ENCODE data around the gene TBC1D2. TPM values are rescaled to one million over a fixed set of nuclear protein-coding genes. Genes with fewer than 3 reads are reported as not detected.

The TBC1D2 gene
- total RNA-seq, 2 experiments from 2014 or later, result 2.7 to 5.0 TPM

GRCh38 chr9:98199388-98200033 is 55.9 kb downstream of the TBC1D2 start:
- no peak for DNase-seq
- ATAC-seq, result no peak
- H3K9me3 Mint-ChIP-seq (ENCODE audit: low read depth), result no peaks in the 10 kb centered on the region
- no peak overlapping the region for H3K4me3 Mint-ChIP-seq
- H3K4me1 Mint-ChIP-seq, result peaks cover 8% of the 10 kb centered on the region
- CTCF ChIA-PET, result interaction anchor here (1.1 kb wide), 1 partner anchor 80 kb away, joined by 3 read pairs; the partner anchor contains the start of gene TRIM14
- no peaks in the 10 kb centered on the region for H3K27me3 Mint-ChIP-seq
- no peaks in the 10 kb centered on the region for H3K36me3 Mint-ChIP-seq
- no peak overlapping the region for H3K27ac Mint-ChIP-seq

GRCh38 chr9:98195671-98196070 is 59.8 kb downstream of the TBC1D2 start:
- Mint-ChIP-seq H3K27me3 (no peaks in the 10 kb centered on the region), H3K9me3 (ENCODE audit: low read depth) (no peaks in the 10 kb centered on the region), H3K27ac (no peak overlapping the region), H3K4me3 (no peak overlapping the region), H3K4me1 (peaks cover 8% of the 10 kb centered on the region), H3K36me3 (no peaks in the 10 kb centered on the region)
- no peak for ATAC-seq
- CTCF ChIA-PET, result interaction anchor here (0.9 to 5.8 kb wide), 2 partner anchors 10 to 76 kb away, joined by 4 to 42 read pairs; partner anchors contain the start of gene TRIM14
- no peak for DNase-seq

GRCh38 chr9:98193336-98193944 is 62.0 kb downstream of the TBC1D2 start:
- no peaks in the 10 kb centered on the region for H3K9me3 Mint-ChIP-seq (ENCODE audit: low read depth)
- H3K4me1 Mint-ChIP-seq, result peaks cover 11% of the 10 kb centered on the region
- no peaks in the 10 kb centered on the region for H3K36me3 Mint-ChIP-seq
- CTCF ChIA-PET, result interaction anchor here (0.8 to 5.8 kb wide), 8 partner anchors 9 to 74 kb away, joined by 3 to 42 read pairs (median 4); partner anchors contain the start of genes TBC1D2 and TRIM14
- ATAC-seq (no peak), DNase-seq (no peak)
- H3K27me3 Mint-ChIP-seq, result no peaks in the 10 kb centered on the region
- H3K4me3 Mint-ChIP-seq, result peak overlapping the region; percentile 79
- peak overlapping the region; percentile 71 for H3K27ac Mint-ChIP-seq

- DNase-seq, result peak; percentile 80
- no peaks in the 10 kb centered on the region for H3K36me3 Mint-ChIP-seq
- CTCF ChIA-PET, result interaction anchor here (0.9 to 5.8 kb wide), 11 partner anchors 10 to 118 kb away, joined by 3 to 42 read pairs (median 4); partner anchors contain the start of genes TBC1D2 and TRIM14
- peak within 1 kb of the TSS; percentile 71 for H3K27ac Mint-ChIP-seq
- ATAC-seq, result peak; percentile 88
- H3K9me3 Mint-ChIP-seq (ENCODE audit: low read depth), result no peaks in the 10 kb centered on the region
- H3K27me3 Mint-ChIP-seq, result no peaks in the 10 kb centered on the region
- peak within 1 kb of the TSS; percentile 79 for H3K4me3 Mint-ChIP-seq
- peaks cover 11% of the 10 kb centered on the region for H3K4me1 Mint-ChIP-seq
Measured at GRCh38 chr9:98192503-98193335, 62.7 kb downstream of the TBC1D2 start, which contains the start of gene CORO2A. Gene CORO2A (minus strand): TSS chr9:98192637. CDS start chr9:98157660, 34,977 bp downstream.

- H3K4me3 Mint-ChIP-seq, result peak overlapping the region; percentile 67
Measured at GRCh38 chr9:98191671-98192502, 63.6 kb downstream of the TBC1D2 start.

GRCh38 chr9:98191181-98191608 is 64.3 kb downstream of the TBC1D2 start:
- CTCF ChIA-PET, result interaction anchor here (0.7 to 5.8 kb wide), 4 partner anchors 10 to 788 kb away, joined by 3 to 42 read pairs (median 4); partner anchors contain the start of gene TRIM14
- no peaks in the 10 kb centered on the region for H3K36me3 Mint-ChIP-seq
- no peaks in the 10 kb centered on the region for H3K27me3 Mint-ChIP-seq
- no peaks in the 10 kb centered on the region for H3K9me3 Mint-ChIP-seq (ENCODE audit: low read depth)
- peak overlapping the region; percentile 67 for H3K4me3 Mint-ChIP-seq
- no peak for DNase-seq
- ATAC-seq, result no peak
- peaks cover 11% of the 10 kb centered on the region for H3K4me1 Mint-ChIP-seq
- no peak overlapping the region for H3K27ac Mint-ChIP-seq

More at GRCh38 chr9:98191671-98192502, 63.6 kb downstream of the TBC1D2 start:
- Mint-ChIP-seq H3K27me3 (no peaks in the 10 kb centered on the region), H3K27ac (peak overlapping the region; percentile 28), H3K9me3 (ENCODE audit: low read depth) (no peaks in the 10 kb centered on the region), H3K36me3 (no peaks in the 10 kb centered on the region), H3K4me1 (peaks cover 11% of the 10 kb centered on the region)
- CTCF ChIA-PET, result interaction anchor here (0.7 to 5.8 kb wide), 8 partner anchors 11 to 789 kb away, joined by 3 to 42 read pairs (median 4); partner anchors contain the start of genes TBC1D2 and TRIM14
- DNase-seq (peak; percentile 53), ATAC-seq (peak; percentile 38)

GRCh38 chr9:98190757-98191105 is 64.7 kb downstream of the TBC1D2 start:
- H3K9me3 Mint-ChIP-seq (ENCODE audit: low read depth), result no peaks in the 10 kb centered on the region
- ATAC-seq, result no peak
- H3K4me3 Mint-ChIP-seq, result no peak overlapping the region
- H3K27ac Mint-ChIP-seq, result no peak overlapping the region
- DNase-seq, result no peak
- CTCF ChIA-PET, result interaction anchor here (1.2 to 5.8 kb wide), 2 partner anchors 10 to 71 kb away, joined by 3 to 42 read pairs; partner anchors contain the start of gene TRIM14
- peaks cover 11% of the 10 kb centered on the region for H3K4me1 Mint-ChIP-seq
- no peaks in the 10 kb centered on the region for H3K27me3 Mint-ChIP-seq
- no peaks in the 10 kb centered on the region for H3K36me3 Mint-ChIP-seq

- Mint-ChIP-seq H3K27me3 (no peaks in the 10 kb centered on the region), H3K4me3 (no peak overlapping the region), H3K27ac (no peak overlapping the region), H3K9me3 (ENCODE audit: low read depth) (no peaks in the 10 kb centered on the region), H3K4me1 (peaks cover 11% of the 10 kb centered on the region), H3K36me3 (no peaks in the 10 kb centered on the region)
- no peak for DNase-seq
- ATAC-seq, result no peak
- CTCF ChIA-PET, result interaction anchor here (0.8 to 1.5 kb wide), 3 partner anchors 15 to 265 kb away, joined by 3 read pairs; no protein-coding TSS in a partner anchor
Measured at GRCh38 chr9:98189412-98189811, 66.0 kb downstream of the TBC1D2 start.

GRCh38 chr9:98187926-98188325 is 67.5 kb downstream of the TBC1D2 start:
- ATAC-seq (no peak), DNase-seq (no peak)
- Mint-ChIP-seq H3K4me1 (peaks cover 6% of the 10 kb centered on the region), H3K36me3 (no peaks in the 10 kb centered on the region), H3K9me3 (ENCODE audit: low read depth) (no peaks in the 10 kb centered on the region), H3K27me3 (no peaks in the 10 kb centered on the region), H3K27ac (no peak overlapping the region), H3K4me3 (no peak overlapping the region)
- CTCF ChIA-PET, result interaction anchor here (0.8 to 1.6 kb wide), 2 partner anchors 70 to 76 kb away, joined by 3 to 4 read pairs; no protein-coding TSS in a partner anchor

GRCh38 chr9:98186236-98186635 is 69.2 kb downstream of the TBC1D2 start:
- ATAC-seq, result no peak
- Mint-ChIP-seq H3K4me3 (no peak overlapping the region), H3K27me3 (no peaks in the 10 kb centered on the region), H3K36me3 (no peaks in the 10 kb centered on the region), H3K4me1 (peaks cover 6% of the 10 kb centered on the region), H3K9me3 (ENCODE audit: low read depth) (no peaks in the 10 kb centered on the region), H3K27ac (no peak overlapping the region)
- CTCF ChIA-PET, result no interaction called here
- no peak for DNase-seq

- DNase-seq, result no peak
- Mint-ChIP-seq H3K27me3 (no peaks in the 10 kb centered on the region), H3K36me3 (no peaks in the 10 kb centered on the region), H3K9me3 (ENCODE audit: low read depth) (no peaks in the 10 kb centered on the region), H3K27ac (no peak overlapping the region), H3K4me1 (peaks cover 5% of the 10 kb centered on the region), H3K4me3 (no peak overlapping the region)
- peak; percentile 12 for ATAC-seq
- CTCF ChIA-PET, result interaction anchor here (1.1 to 1.3 kb wide), 2 partner anchors 16 to 20 kb away, joined by 3 to 4 read pairs; no protein-coding TSS in a partner anchor
Measured at GRCh38 chr9:98185611-98186171, 69.8 kb downstream of the TBC1D2 start.

- H3K9me3 Mint-ChIP-seq (ENCODE audit: low read depth), result no peaks in the 10 kb centered on the region
- no peak overlapping the region for H3K27ac Mint-ChIP-seq
- no peak overlapping the region for H3K4me3 Mint-ChIP-seq
- no peak for ATAC-seq
- CTCF ChIA-PET, result interaction anchor here (1.1 to 1.3 kb wide), 2 partner anchors 15 to 20 kb away, joined by 3 to 4 read pairs; no protein-coding TSS in a partner anchor
- H3K27me3 Mint-ChIP-seq, result no peaks in the 10 kb centered on the region
- no peak for DNase-seq
- peaks cover 5% of the 10 kb centered on the region for H3K4me1 Mint-ChIP-seq
- H3K36me3 Mint-ChIP-seq, result no peaks in the 10 kb centered on the region
Measured at GRCh38 chr9:98185021-98185567, 70.4 kb downstream of the TBC1D2 start.

Data from activated CD8-positive, alpha-beta memory T cell treated with anti-CD3 and anti-CD28 coated beads, Interleukin-2, amount 10 ng/mL, durations not matched to agents 7 days and 5 days (primary cell).